HG02970 (cell line): Measurements from ENCODE around the gene EIF4G3.
"Not testable (repeated sequence)": the region's sequence is repeated elsewhere in the genome, so short reads cannot be mapped to it uniquely, and the experiment has no call there.

Source experiments
- ATAC-seq: cut with Tn5 transposase; IDR thresholded peaks from one replicate; pipeline ENCODE4 v1.9.1; 2021; ENCODE audit warnings: mild to moderate bottlenecking, moderate library complexity, moderate number of reproducible peaks; ENCODE audit not compliant: unreplicated experiment, low FRiP score

The EIF4G3 gene, protein sequence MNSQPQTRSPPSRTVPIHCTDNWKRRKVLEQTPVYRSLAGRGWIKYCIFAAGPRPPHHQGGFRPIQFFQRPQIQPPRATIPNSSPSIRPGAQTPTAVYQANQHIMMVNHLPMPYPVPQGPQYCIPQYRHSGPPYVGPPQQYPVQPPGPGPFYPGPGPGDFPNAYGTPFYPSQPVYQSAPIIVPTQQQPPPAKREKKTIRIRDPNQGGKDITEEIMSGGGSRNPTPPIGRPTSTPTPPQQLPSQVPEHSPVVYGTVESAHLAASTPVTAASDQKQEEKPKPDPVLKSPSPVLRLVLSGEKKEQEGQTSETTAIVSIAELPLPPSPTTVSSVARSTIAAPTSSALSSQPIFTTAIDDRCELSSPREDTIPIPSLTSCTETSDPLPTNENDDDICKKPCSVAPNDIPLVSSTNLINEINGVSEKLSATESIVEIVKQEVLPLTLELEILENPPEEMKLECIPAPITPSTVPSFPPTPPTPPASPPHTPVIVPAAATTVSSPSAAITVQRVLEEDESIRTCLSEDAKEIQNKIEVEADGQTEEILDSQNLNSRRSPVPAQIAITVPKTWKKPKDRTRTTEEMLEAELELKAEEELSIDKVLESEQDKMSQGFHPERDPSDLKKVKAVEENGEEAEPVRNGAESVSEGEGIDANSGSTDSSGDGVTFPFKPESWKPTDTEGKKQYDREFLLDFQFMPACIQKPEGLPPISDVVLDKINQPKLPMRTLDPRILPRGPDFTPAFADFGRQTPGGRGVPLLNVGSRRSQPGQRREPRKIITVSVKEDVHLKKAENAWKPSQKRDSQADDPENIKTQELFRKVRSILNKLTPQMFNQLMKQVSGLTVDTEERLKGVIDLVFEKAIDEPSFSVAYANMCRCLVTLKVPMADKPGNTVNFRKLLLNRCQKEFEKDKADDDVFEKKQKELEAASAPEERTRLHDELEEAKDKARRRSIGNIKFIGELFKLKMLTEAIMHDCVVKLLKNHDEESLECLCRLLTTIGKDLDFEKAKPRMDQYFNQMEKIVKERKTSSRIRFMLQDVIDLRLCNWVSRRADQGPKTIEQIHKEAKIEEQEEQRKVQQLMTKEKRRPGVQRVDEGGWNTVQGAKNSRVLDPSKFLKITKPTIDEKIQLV (N-terminal part only)

DNA sequence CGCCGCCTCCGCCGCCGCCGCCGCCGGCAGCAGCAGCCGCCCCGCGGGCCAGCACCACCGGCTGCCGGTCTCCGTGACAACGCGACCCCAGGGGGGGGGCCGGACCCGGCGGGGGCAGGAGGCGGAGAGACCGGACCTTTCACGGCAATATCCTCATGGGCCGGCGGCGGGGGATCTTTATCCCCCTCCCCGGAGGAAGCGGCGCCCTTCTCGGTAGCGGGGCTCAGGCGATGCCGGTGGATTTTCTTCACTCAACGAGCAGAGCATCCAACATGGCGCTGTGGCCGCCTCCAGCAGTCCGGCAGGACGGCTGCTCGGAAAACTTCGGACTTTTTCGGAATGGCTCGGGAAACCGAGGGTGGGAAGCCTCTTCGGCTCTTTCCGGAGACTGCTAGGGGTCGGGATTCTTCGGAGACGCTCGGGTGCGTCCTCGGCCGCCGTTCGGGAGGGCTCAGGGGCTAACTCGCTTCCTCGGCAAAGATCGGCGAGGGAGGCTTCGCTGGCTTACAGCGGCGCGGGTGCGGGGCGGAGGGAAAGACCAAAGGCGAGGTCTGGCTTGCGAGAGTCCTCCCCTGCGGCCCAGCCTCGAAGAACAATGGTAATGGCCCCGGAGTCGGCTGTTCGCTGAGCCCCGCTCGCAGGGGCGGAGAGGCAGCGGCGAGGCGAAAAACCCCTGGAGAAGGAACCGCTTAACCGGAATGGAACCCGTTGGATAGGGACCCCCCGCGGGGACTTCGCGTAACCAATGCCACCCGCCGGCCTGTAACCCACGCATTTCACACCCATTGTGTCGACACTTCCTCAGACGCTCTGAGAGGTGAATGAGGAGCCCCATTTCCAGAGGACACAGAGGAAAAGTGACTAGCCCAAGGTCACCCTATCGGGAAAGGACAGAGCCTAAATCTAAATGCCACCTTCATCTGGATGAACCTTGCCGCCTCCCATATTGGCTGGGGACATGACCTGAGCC lies at the start of gene EIF4G3:
Gene EIF4G3 (minus strand): TSS at position 312 of the 970 bp plus-strand sequence. CDS start 174,155 bp downstream, outside the sequence.
- ATAC-seq, result peak; percentile 83

DNA sequence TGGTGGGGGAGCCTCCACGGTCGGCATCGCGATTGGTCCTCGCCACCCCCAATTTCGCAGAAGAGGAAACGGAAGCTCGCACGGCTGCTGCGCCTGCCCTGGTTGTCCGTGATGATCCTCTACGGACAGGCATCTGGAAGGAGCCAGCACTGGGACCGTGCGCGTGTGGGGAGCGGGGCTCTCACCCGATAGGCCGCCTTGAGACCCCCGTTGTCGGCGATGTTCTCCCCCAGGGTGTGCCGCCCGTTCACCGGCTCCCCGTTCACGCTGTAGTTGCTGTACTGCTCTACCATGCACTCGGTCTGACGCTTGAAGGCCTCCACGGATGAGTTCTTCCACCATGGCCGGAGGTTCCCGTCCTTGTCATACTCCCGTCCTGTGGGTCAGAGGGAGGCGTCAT lies 48.4 kb upstream of the EIF4G3 start:
- no peak for ATAC-seq

DNA sequence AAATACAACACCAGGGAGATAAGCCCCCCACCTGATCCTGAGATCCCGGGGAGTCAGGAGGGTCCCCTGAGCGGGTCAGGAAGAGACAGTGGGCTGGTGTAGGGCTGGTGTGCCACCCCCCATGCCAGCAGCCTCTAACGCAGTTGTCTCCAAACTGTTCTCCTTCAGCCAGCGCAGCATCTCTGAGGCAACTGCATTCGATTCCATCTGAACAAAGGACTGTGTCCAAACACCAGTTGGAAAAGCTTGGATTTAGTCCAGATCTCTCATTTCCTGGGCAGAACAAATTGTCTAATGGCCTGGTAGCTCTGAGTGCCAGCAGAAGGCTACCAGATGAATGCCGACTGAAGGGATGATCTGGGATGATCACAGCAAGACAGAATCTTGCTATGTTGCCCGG lies 44.1 kb upstream of the EIF4G3 start:
- no peak for ATAC-seq

GRCh38 chr1:21219674-21220073 lies 43.0 kb upstream of the EIF4G3 start:
- ATAC-seq, result no peak

- ATAC-seq, result no peak
Measured at GRCh38 chr1:21217812-21218596, 41.3 kb upstream of the EIF4G3 start.

GRCh38 chr1:21216835-21217811 lies 40.4 kb upstream of the EIF4G3 start:
- ATAC-seq, result no peak

DNA sequence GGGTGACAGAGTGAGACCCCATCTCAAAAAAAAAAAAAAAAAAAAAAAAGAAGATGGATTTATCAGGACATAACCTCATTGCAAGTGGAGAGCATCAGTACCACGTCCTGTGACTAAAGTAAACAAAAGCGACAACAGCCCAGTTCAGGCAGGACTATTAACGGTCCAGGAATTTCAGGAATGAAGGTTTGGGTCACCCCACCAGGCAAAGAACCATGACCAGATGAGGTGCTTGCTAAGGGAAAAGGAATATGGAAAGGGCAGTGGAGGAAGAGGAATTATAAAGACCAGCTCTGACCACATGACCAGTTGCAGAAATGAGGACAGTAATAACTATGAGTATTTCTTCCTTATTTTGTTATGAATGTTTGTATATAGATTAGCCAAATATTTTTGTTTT lies 35.4 kb upstream of the EIF4G3 start:
- ATAC-seq, result no peak

- ATAC-seq, result not testable (repeated sequence)
Measured at GRCh38 chr1:21208137-21208700, 31.5 kb upstream of the EIF4G3 start.

DNA sequence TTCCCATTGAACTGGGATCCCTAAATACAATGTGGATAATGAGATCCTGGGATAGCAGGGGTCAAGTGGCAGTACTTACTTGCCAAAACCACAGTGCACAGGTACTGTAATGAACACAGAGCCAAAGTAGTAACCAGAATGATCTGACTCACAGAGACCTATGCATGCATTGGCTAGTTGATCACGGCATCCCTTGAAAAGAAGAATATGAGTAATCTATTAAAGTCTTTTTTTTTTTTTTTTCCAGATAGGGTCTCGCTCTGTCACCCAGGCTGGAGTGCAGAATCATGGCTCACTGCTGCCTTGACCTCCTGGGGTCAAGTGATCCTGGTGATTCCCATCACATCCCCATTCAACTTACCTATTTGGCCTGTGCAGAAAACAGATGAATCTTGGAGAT lies 29.4 kb upstream of the EIF4G3 start:
- no peak for ATAC-seq

DNA sequence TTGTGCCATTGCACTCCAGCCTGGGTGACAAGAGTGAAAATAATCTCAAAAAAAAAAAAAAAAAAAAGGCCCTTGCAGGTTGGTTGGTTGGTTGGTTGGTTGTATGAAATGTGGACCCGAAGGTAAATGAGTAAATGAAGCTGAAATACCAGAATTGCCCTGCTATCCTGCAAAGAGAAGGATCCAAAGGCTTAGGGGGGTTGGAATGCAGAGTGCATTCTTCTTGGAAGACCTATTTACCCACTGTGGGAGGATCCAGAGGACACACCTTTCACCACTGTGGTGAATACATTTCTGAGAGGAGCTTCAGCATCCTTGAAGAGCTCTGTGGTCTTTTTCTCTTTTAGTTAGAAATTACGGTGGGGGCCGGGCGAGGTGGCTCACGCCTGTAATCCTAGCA lies 28.7 kb upstream of the EIF4G3 start:
- ATAC-seq, result no peak

GRCh38 chr1:21201650-21202049 lies 25.0 kb upstream of the EIF4G3 start:
- ATAC-seq, result no peak

DNA sequence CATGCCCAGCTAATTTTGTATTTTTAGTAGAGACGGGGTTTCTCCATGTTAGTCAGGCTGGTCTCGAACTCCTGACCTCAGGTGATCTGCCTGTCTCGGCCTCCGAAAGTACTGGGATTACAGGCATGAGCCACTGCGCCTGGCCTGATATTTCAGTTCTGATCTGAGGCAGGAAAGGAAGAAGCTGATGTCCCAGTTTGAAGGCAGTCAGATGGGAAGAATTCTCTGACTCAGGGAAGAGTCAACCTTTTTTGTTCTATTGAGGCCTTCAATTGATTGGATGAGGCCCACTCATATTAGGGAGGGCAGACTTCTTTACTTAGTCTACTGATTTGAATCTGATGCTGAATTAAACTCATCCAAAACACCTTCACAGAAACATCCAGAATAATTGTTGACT lies 24.5 kb upstream of the EIF4G3 start:
- ATAC-seq, result not testable (repeated sequence)

DNA sequence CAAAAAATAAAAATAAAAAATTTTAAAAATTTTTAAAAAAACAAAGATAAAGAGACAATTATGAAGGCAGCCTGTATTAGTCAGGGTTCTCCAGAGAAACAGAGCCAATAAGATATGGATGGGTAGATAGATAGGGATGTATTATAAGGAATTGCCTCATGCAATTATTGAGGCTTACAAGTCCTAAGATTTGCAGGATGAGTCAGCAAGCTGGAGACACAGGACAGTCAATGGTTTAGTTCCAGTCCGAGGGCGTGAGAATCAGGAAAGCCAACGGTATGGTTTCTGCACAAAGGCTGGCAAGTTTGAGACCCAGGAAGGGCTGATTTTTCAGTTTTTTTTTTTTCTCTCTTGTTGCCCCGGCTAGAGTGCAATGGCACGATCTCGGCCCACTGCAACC lies 24.1 kb upstream of the EIF4G3 start:
- ATAC-seq, result no peak

DNA sequence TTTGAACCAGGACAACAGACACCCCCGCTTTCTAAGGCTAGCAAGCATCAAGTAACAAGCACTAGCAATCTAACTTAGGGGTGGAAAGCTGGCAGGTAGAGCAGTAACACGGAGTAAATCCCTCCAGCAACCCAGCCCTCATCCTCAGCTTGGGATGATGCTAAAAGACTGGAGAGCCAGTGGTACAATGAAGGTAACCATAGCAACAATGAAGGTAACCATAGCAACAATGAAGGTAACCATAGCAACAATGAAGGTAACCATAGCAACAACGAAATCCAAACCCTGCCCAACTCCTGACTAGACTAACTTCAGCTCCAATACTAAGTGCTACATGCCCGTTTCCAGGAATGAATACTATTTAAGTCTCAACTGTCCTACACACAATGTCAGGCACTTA lies 22.2 kb upstream of the EIF4G3 start:
- no peak for ATAC-seq

DNA sequence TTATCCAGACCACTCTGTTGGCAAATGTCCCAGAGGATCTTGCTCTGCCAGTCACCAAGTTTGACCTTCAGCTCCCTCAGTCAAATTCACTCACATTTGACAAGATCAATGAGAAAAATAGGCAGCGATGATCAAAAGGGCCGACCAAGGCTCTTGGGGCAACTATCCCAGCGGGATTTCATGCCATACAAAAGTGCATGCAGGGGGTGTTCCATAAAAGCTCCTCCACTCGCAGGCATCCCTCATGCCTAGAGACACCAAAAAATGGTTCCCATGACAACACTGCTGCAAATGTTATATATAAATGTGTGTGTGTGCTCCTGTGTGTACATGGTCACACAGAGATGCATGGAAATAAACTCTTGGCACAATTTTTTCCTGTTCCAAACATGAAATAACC lies 16.2 kb upstream of the EIF4G3 start:
- ATAC-seq, result no peak

- no peak for ATAC-seq
Measured at GRCh38 chr1:21192284-21192683, 15.6 kb upstream of the EIF4G3 start.

GRCh38 chr1:21190771-21191170 lies 14.1 kb upstream of the EIF4G3 start:
- ATAC-seq, result not testable (repeated sequence)
